Measurements from ENCODE around the gene TMEM272. TPM values are rescaled to one million over a fixed set of nuclear protein-coding genes. Genes with fewer than 3 reads are reported as not detected.

Gene TMEM272
- total RNA-seq, 1 experiment from 2014 or later, result 0.17 TPM

DNA sequence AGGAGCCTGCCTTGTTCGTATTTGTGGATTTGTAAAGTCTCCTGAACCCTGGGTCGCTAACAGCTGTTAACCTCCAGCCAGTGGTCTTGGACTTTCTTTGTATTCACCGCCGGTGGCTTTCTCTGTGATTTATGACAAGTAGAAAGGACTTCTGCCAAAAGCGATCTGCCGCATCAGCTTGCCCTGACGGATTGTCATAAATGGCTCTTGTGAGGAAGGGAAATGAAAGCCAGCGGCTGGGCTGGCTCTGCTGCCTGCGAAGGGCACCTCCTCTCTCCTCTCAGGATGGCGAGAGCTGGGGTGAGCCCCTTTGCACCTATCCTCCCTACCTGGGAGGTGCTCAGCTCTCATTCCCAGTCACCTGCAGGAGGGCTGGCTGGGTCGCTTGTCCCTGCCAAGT lies 66.6 kb downstream of the TMEM272 start (continued):
- TF ChIP-seq, protein P1, sequence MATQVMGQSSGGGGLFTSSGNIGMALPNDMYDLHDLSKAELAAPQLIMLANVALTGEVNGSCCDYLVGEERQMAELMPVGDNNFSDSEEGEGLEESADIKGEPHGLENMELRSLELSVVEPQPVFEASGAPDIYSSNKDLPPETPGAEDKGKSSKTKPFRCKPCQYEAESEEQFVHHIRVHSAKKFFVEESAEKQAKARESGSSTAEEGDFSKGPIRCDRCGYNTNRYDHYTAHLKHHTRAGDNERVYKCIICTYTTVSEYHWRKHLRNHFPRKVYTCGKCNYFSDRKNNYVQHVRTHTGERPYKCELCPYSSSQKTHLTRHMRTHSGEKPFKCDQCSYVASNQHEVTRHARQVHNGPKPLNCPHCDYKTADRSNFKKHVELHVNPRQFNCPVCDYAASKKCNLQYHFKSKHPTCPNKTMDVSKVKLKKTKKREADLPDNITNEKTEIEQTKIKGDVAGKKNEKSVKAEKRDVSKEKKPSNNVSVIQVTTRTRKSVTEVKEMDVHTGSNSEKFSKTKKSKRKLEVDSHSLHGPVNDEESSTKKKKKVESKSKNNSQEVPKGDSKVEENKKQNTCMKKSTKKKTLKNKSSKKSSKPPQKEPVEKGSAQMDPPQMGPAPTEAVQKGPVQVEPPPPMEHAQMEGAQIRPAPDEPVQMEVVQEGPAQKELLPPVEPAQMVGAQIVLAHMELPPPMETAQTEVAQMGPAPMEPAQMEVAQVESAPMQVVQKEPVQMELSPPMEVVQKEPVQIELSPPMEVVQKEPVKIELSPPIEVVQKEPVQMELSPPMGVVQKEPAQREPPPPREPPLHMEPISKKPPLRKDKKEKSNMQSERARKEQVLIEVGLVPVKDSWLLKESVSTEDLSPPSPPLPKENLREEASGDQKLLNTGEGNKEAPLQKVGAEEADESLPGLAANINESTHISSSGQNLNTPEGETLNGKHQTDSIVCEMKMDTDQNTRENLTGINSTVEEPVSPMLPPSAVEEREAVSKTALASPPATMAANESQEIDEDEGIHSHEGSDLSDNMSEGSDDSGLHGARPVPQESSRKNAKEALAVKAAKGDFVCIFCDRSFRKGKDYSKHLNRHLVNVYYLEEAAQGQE (IDR thresholded peaks at IDR 0.05; ENCODE audit: low read depth), result no peak
- TF ChIP-seq EGR1 (IDR thresholded peaks at IDR 0.05; ENCODE audit: low read depth), result no peak
- TF ChIP-seq YY1 (IDR thresholded peaks at IDR 0.05; ENCODE audit: extremely low read depth, insufficient replicate concordance, low read depth, low read length), result no peak
- TF ChIP-seq SRF (IDR thresholded peaks at IDR 0.05; ENCODE audit: low read depth), result no peak

DNA sequence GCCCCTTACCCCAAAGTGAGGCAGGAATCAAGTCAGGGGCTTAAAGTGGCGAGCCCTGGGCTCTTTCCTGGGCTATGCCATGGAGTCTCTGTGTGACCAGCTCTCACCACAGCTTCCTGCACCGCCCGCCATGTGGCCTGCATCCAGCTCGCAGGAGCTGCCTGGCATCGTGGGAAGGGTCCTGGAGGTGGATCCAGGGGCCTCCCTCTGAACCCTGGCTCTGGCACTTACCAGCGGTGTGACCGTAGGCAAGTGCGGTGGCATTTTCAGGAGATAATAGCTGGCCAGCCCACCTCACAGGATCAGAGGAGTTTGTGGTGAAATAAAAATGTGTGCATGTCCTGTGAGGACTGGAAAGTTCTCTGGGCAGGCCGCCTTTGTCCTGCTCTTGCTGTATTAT lies 67.1 kb downstream of the TMEM272 start:
- Histone ChIP-seq H3K9me3 (ENCODE audit: control insufficient read depth in 1 of 2, insufficient read depth in 1 of 2, low read depth in 1 of 2, low read length in 2 of 2) (no peaks in the 10 kb centered on the region), H3K4me1 (ENCODE audit: control insufficient read depth in 1 of 2, insufficient read depth in 2 of 2, low read length in 2 of 2) (no peaks in the 10 kb centered on the region), H3K27ac (ENCODE audit: low read depth, low read length) (no peak overlapping the region), H2AFZ (ENCODE audit: low read depth, low read length, poor library complexity, severe bottlenecking) (no peak overlapping the region), H3K36me3 (ENCODE audit: control insufficient read depth in 1 of 2, insufficient read depth in 2 of 2, low read length in 2 of 2) (no peaks in the 10 kb centered on the region), H3K79me2 (ENCODE audit: insufficient read depth, low read length) (no peaks in the 10 kb centered on the region), H3K27me3 (ENCODE audit: insufficient read depth, low read length) (no peaks in the 10 kb centered on the region), H3K4me3 (replicated peaks in 1 of 2; ENCODE audit: low read depth in 1 of 2, low read length in 2 of 2) (no peak overlapping the region), H3K9ac (ENCODE audit: low read length) (no peak overlapping the region), H4K20me1 (ENCODE audit: insufficient read depth) (no peaks in the 10 kb centered on the region), H3K4me2 (ENCODE audit: low read length) (no peak overlapping the region), H3K9me2 (ENCODE audit: insufficient read depth) (no peaks in the 10 kb centered on the region)
- no TSS peak for BruUV-seq (replicated peaks)
- ChIA-PET POLR2A (no interaction called here), CTCF (no interaction called here), RAD21 (ENCODE audit: low non-redundant PET in 1 of 2, low total read pairs in 2 of 2, uncharacterized antibody in 2 of 2, unreplicated experiment in 2 of 2) (no interaction called here)
- no peak for DNase-seq (ENCODE audit: low read depth, low spot score)
- TF ChIP-seq, protein P2, sequence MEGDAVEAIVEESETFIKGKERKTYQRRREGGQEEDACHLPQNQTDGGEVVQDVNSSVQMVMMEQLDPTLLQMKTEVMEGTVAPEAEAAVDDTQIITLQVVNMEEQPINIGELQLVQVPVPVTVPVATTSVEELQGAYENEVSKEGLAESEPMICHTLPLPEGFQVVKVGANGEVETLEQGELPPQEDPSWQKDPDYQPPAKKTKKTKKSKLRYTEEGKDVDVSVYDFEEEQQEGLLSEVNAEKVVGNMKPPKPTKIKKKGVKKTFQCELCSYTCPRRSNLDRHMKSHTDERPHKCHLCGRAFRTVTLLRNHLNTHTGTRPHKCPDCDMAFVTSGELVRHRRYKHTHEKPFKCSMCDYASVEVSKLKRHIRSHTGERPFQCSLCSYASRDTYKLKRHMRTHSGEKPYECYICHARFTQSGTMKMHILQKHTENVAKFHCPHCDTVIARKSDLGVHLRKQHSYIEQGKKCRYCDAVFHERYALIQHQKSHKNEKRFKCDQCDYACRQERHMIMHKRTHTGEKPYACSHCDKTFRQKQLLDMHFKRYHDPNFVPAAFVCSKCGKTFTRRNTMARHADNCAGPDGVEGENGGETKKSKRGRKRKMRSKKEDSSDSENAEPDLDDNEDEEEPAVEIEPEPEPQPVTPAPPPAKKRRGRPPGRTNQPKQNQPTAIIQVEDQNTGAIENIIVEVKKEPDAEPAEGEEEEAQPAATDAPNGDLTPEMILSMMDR (IDR thresholded peaks at IDR 0.05 in 2 of 3, conservative IDR thresholded peaks at IDR 0.05 in 1 of 3; ENCODE audit: borderline replicate concordance in 1 of 3, insufficient read depth in 1 of 3, low read depth in 2 of 3, low read length in 2 of 3), result no peak
- no peak for TF ChIP-seq ZFX (IDR thresholded peaks at IDR 0.05)
- TF ChIP-seq CBX3 (IDR thresholded peaks at IDR 0.05; ENCODE audit: low read depth), result no peak
- intact Hi-C loops (cut with micrococcal nuclease), result no loop called here
- ATAC-seq, result no peak
